HG03457 (cell line): ENCODE measurements around the gene MRAP2.
"Not testable (repeated sequence)": the region's sequence is repeated elsewhere in the genome, so short reads cannot be mapped to it uniquely, and the experiment has no call there.

Experiments
- ATAC-seq: cut with Tn5 transposase; IDR thresholded peaks from one replicate; pipeline ENCODE4 v1.9.1; 2021; ENCODE audit warnings: moderate number of reproducible peaks; ENCODE audit not compliant: unreplicated experiment

Gene MRAP2

GRCh38 chr6:84074988-84075781 lies 41.6 kb downstream of the MRAP2 start:
- ATAC-seq, result no peak

- ATAC-seq, result no peak
Observed at GRCh38 chr6:84077645-84078044, 44.1 kb downstream of the MRAP2 start.

GRCh38 chr6:84078335-84078734 lies 44.8 kb downstream of the MRAP2 start:
- ATAC-seq, result no peak

GRCh38 chr6:84081222-84081621 lies 47.6 kb downstream of the MRAP2 start:
- no peak for ATAC-seq

DNA sequence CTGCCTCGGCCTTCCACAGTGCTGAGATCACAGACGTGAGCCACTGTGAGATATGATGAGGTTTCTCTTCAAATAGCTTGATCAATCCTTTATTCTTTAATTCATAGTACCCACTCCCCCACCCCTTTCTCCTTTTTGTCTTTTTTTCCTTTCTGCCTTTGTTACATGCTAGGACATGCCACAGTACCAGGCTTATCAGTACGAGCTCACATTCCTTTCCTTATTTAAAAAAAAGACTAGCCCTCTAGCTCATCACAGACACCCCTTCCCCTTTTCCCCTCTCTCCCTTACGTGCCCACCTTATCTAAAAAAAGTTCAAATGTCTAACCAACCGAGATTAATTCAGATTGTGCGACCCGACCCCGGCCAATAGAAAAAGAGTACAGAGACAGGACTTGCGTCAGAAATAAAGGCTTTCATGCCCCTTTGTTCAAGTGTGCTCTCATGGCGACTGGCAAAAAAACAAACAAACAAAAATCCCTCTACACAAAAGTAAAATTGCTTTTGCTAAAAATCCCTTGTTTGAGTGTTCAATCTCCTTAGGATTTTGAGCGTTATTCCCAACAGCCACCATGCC lies 49.2 kb downstream of the MRAP2 start:
- no peak for ATAC-seq

- not testable (repeated sequence) for ATAC-seq
Observed at GRCh38 chr6:84084705-84085104, 51.1 kb downstream of the MRAP2 start.

DNA sequence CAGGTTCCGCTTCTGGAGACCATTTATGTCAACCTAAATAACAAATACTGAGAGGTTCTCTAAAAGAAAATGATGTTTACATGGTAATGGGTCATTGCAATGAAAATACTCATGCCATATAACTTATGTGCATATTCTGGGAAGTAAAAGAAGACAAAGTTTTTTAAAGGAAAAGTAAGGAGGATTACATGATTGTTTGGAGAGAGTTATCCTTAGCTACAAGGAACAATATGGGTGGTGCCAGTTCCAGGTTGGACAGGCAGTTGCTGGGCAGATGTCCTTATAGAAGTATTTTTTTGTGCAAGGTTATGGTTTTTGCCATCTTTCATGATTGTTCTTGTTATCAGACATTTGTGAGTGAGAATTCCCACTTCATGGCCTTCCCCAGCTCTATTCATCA lies 52.5 kb downstream of the MRAP2 start:
- no peak for ATAC-seq

DNA sequence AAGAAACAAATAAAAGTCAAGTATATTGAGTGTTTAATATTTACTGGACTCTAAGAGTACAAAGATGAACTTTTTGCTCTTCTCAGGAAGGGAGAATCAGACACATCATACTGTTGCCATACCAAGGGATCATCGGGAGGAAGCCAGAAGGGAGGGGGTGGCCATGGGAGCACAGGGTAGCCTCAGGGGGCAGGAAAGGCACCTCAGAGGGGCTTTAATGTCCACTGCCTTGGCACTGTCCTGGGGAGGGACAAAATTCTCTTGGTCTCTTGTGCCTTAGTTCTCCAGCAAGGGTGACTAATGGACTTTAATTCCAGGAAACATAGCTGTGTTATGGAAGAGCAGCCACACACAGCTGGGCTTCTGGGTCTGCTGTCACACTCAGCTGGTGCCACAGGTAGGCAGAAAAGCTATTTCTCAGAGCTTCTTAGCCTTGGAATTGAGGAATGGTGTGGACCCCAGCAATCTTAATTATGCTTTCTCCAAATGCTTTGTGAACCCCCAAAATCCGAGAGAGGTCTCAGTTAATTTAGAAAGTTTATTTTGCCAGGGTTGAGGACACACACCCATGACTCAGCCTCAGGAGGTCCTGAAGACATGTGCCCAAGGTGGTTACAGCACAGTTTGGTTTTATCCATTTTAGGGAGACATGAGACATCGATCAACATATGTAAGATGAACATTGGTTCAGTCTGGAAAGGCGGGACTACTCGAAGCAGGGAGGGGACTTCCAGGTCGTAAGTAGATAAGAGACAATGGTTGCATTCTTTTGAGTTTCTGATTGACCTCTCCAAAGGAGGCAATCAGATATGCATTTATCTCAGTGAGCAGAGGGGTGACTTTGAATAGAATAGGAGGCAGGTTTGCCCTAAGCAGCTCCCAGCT lies 53.2 kb downstream of the MRAP2 start:
- ATAC-seq, result no peak

- ATAC-seq, result no peak
Observed at GRCh38 chr6:84089081-84089480, 55.5 kb downstream of the MRAP2 start.

GRCh38 chr6:84089552-84089951 lies 56.0 kb downstream of the MRAP2 start:
- no peak for ATAC-seq

DNA sequence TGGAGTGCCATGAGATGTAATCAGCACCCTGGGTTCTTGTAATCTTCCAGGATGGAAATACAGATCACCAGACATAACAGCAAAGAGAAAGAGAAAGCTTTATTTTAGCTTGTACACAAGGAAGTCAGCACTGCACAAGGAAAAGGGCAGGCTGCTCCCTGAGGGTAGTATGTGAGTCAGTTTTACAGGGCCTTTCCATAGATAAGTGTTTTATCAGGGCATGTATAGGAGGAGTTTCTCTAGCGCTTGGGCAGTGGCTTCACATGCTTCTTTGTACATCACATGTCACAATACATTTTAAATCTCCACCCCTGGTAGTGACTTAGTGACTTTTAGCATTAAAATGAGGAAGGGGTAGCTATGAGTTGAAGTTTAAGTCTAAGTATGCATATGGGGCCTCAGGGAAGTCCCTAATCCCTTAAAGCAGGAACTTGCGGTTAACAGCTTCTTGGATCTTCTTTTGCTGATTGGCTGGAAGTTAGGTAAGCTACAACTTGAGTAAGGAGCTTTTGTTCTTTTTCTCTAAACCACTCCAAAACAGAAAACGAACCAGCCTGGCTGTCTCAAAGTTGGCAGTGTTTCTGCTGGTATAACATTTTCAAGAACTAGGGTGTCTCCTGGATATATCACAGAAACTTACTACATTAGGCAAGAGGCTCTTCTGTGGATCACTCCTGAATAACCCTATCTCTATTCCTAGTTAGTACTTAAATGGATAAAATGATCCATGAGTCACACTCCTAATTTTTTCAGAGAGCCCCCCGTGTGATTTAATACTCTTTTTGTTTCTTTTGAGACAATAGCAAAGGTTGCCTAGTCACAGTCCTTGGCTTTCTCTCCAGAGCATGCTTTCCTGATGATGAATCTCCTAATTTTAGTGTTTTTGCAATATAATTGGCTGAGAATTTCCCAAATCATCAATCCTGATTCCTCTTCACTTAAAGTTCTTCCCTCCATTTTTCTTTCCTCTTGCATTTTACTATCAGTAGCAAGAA lies 60.2 kb downstream of the MRAP2 start:
- ATAC-seq, result no peak

DNA sequence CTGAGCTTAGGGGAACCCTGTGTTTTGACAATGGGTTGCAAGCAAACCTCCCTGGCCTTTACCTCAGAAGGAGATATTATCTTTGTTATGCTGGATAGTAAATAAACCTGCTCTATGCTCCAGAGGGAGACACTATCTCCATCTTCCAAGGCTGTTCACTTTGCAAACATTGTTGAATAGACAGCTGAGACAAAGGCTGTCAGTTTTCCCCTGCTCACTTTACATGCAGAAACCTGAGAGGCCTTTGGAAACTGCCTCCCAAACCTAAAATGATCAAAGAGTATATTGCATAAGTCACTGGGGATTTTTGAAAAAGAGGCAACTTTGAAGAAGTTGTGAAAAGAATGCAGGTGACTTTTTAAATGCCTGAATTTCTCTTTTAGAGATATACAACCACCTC lies 61.6 kb downstream of the MRAP2 start:
- no peak for ATAC-seq

GRCh38 chr6:84103029-84103428 lies 69.5 kb downstream of the MRAP2 start:
- ATAC-seq, result no peak

DNA sequence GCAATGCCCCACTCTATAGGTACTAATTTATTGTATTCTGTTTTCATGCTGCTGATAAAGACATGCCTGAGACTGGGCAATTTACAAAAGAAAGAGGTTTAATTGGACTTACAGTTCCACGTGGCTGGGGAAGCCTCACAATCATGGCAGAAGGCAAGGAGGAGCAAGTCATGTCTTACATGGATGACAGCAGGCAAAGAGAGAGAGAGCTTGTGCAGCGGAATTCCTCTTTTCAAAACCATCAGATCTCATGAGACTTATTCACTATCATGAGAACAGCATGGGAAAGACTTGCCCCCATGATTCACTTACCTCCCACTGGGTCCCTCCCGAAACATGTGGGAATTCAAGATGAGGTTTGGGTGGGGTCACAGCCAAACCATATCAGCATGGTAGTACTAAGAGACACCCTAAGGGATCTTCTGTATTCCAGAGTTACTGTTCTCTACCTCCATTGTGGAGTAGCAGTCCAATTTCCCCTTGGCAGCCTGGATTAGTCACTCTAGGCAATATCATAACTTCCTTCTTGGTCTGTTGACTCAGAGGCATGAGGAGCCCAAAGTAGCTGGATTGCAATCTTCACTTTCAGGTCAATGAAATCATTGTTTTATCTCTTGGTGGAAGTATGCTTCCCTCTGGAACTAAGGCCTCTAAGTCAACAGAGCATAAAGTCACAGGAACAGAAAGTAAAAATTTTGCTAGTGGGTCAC lies 71.8 kb downstream of the MRAP2 start:
- ATAC-seq, result not testable (repeated sequence)

DNA sequence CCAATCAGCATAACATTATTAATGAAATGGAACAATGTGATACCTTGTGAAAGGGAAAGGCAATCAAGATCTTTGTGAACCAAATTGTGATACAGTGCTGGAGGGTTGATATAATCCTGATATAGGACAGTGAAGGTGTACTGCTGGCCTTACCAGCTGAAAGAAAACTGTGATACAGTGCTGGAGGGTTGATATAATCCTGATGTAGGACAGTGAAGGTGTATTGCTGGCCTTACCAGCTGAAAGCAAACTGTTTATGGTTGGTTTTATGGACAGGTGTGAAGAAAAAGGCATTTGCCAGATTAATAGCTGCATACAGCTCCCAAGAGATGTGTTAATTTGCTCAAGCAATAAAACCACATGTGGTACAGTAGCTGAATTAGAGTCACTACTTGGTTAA lies 73.9 kb downstream of the MRAP2 start:
- ATAC-seq, result no peak

- ATAC-seq, result not testable (repeated sequence)
Observed at GRCh38 chr6:84111351-84111750, 77.8 kb downstream of the MRAP2 start.

- ATAC-seq, result not testable (repeated sequence)
Observed at GRCh38 chr6:84114933-84115594, 81.5 kb downstream of the MRAP2 start.

DNA sequence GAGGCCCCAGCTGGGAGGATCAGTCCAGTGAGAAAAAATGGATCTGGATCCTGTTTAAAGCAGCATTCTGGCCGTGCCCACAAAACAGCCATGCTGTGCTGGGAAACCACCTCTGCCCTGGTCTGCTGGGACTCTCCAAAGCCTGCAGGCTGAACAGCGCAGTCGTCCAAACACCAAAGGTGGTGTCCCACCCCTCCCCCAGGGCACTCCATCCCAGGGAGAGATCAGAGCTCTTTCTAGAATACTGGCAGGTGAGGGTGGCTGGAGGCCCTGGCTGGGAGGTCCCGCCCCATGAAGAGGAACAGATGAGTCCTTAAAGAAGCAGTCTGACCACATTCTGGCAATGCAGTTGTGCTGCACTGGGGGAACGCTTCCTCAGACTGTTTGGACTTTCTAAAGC lies 84.6 kb downstream of the MRAP2 start:
- ATAC-seq, result no peak

DNA sequence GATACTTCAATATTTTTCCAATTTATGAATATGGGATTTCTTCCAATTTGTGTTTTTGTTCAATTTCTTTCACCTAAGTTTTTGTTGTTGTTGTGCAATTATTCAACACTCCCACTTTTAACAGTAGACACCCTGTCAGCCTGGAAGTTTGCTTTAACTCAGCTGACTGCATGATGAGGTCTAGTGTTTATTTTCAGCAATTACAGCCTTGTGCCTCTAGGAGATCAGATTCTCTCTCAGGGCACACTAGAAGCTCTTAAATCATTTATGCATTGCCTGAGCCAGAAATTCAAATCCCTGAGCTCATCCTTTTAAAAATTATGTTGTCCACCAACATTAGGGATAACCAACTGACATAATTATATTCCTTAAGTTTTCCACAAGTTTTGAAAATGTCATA lies 85.7 kb downstream of the MRAP2 start:
- no peak for ATAC-seq
